D341Med (cell line): ENCODE results near the gene MAST4.

ENCODE experiments used
- DNase-seq: peaks from one replicate; pipeline ENCODE4 v3.0.0; 2012; ENCODE audit warnings: low spot score

MAST4 gene

DNA sequence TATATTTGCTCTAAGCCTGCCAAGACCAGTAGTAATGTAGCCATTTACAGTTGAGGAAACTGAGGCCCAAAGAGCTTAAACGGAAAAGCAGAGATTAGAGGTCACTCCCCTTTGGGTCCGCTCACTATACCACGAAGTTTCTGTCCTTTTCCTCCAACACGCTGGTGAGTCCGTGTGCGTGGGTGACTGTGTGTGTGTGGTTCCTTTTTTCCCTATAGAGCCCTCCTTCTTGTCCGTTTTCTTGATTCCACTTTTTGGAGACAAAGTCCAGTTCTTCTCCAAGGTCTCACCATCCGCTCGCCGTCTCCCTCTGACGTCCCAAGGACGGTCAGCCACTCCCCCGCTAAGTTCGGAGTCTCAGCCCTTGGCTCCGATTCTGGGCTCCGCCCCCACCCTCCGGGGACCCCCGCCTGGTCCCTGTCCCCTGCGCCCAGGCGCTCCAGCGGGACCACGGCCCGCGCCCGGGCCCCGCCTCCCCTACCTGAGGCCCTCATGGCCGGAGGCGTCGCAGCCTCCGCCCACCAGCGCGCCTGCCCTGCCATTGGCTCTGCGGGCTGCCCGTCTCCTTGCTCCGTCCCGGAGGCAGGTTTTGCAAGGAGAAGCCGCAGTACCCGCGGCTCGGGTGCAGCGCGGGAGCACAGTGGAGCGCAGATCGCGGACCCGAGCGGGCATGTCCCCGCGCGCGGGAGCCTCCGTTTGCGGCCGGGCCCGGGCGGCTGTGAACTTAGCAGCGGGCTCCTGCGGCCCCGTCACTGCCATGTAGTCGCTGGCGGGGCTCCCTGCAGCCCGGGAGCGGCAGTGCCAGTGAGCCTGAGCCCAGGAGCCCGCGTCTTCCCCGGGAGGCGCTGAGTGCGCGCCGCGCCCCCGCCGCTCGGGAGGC is at the start of gene MAST4:
Gene MAST4, plus strand, starts transcription at position 638 of the 880 bp plus-strand sequence. CDS start 263 bp downstream, outside the sequence.
- DNase-seq: peak; percentile 90

- no peak for DNase-seq
These were observed 49.7 kb upstream of the MAST4 start for GRCh38 chr5:66546541-66546940.

- no peak for DNase-seq
These were observed 44.9 kb upstream of the MAST4 start for GRCh38 chr5:66551338-66551737.

DNA sequence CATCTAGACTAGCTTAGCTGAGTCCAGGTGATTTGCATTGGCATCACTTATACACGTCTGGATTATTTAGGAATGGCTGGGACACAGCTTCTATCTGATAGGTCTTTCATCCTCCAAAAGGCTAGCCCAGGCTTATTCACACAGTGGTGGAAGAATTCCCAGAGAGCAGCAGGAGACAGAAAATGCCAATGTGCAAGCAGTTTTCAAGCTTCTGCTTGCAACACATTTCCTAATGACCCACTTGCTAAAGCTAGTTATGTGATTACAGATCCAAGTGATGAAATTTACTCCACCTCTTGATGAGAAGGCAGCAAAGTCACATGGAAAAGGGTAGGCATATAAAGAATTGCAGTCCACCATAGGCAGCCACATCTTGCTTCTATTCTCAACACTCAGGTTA is 44.2 kb upstream of the MAST4 start:
- DNase-seq: no peak

DNA sequence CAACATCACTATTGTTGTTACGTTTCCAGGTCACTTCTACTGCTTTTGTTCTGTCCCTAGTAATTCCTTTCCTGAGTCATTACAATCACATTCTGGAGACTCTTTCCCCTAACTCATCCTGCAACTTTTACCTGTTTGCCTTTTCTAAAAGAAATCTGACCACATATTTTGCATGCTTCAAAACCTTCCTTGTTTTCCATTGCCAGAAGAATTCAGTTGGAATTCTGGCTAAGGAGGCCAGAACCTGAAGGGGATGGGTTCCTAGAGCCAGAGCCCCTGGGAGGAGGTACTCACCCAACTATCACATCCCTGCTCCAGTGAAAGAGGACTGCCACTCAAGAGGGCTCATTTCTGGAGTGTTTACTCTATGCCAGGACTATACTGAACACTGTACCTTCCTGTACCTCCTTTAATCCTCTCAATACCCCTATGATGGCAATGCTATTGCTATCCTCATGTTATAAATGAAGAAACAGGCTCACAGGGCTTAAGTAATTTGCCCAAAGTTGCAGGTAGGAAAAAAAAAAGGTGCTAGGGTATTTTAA is 42.8 kb upstream of the MAST4 start:
- no peak for DNase-seq

- no peak for DNase-seq
These were observed 42.1 kb upstream of the MAST4 start for GRCh38 chr5:66553916-66554575.

GRCh38 chr5:66554884-66555283 is 41.3 kb upstream of the MAST4 start:
- DNase-seq: no peak

GRCh38 chr5:66558560-66558959 is 37.6 kb upstream of the MAST4 start:
- no peak for DNase-seq

DNA sequence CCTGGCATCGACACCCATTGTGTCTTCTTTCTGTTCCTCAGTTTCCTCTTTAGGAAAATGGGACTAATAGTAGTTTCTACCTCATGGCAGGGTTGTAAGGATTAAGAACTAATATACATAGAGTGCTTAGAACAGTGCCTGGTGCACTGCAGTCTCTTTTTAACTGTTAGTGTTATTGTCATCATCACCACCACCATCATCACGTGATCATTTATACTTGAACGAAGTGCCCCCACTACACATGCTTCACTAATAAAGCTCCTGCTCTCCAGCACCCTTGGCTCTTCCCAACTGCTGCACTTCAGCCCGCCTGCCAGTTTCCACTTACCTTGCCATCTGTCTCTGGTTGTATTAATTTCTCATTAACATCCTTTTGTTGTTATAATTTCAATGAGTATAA is 35.8 kb upstream of the MAST4 start:
- DNase-seq: no peak

DNA sequence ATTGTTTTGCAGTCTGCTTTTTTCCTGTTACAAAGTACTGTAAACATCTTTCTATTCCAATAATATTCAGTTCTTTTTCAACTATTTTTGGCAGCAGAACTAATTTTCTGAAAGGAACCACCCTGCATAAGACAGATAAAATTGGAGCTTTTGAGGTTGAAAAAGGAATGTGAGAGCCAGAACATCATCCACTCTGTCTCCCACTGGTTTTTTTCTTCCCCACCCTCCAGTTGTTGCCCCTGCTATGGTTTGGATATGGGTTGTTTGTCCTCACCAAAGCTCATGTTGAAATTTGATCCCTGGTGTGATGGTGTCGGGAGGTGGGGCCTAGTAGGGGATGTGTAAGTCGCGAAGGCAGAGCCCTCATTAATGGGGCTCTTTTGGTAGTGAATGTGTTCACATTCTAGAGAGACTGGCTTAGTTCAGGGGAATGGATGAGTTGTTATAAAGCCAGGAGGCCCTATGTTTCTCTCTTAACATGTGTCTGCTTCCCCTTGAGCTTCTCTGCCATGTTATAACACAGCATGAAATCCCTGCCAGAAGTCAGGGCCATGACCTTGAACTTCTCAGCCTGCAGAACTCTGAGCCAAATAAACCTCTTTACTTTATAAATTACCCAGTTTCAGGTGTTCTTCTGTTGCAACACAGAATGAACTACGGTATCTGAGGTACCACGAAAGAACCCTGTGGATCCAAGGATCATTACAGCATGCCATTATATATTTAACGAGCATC is 34.8 kb upstream of the MAST4 start:
- no peak for DNase-seq

DNA sequence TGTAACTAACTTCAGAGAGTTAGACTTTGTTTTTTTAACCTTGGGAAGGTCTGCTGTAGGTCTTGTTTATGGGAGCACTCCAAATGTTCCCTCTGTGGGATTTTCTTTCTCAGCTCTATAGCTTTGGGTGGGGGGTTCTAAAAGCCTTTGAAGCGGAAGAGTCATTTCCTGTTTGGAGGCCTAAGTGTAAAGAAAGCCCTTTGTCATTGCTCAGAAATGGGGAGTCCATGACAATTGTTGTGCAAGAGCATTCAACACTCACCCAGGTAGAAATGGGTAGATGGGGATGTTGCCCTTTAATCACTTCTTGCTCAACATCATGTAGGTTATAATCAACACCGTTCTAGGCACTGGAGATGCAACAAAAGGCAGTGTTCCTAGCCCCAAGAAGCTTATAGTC is 30.3 kb upstream of the MAST4 start:
- DNase-seq: no peak

- no peak for DNase-seq
These were observed 28.7 kb upstream of the MAST4 start for GRCh38 chr5:66567474-66567873.

- DNase-seq: no peak
These were observed 26.0 kb upstream of the MAST4 start for GRCh38 chr5:66570201-66570600.

DNA sequence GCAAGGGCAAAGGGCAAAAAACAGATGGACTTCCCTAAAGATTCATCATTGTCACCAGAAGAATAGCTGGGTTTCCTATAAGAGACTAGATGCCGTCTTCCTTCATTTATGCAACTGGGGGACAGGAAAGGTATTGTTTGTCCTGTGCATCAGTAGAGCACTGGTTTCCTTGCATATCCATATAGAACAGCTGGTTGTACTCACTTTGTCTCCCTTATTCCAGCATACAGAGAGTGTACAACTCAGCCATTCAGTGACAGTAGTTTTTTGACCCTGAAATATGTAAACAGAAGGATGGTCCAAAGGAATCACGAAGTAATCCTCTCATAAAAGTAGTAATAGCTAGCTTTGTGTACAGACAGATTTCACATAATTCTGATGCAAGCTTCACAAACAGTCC is 22.5 kb upstream of the MAST4 start:
- no peak for DNase-seq

DNA sequence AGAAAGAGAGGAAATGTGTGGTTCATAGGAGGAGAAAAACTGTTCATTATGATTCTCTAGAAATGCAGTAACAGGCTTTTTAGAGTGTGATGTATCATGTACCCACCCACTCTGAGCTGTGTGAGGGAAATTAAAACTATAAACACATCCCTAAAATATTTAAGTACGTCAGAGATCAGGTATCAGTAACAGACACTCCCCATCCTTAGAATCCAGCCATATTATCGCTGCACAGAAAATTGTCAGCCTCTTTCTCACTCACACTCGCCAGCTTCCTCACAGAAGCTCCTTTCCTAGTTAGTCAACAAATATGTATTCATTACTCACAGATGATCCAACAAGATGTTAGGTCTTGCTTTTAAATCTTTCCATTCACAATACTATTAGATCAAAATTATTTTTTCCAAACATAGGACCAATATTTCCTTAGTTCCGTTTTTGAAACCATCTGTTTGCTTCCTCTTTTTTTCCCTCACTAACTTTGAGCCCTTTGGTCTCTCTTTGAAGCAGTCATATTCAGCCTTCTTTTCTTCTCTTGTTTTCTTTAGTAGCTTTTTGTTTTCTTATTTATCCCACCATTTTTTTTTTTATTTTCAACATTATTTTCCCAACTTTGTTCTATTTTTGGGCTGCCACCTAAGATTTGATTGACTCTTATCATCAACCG is 13.6 kb upstream of the MAST4 start:
- no peak for DNase-seq

DNA sequence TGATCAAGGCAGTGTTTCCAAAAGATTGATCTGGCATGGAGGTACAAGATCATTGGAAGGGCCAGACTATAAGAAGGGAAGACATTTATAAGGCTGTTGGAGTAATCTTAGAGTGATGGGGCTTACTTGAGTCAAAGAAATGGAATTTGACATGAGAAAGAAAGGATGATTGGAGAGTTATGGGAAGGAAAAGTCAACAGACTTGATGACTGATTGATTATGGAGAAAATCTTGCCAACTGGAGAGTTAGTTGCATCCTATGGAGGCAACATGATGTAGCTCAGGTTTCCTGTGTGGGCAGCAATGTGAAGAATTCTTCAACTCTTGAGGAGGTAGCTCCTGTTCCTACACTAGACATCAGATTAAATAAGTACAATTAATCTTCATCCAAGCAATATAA is 10.9 kb upstream of the MAST4 start:
- DNase-seq: no peak

GRCh38 chr5:66587771-66588170 is 8.4 kb upstream of the MAST4 start:
- DNase-seq: no peak

DNA sequence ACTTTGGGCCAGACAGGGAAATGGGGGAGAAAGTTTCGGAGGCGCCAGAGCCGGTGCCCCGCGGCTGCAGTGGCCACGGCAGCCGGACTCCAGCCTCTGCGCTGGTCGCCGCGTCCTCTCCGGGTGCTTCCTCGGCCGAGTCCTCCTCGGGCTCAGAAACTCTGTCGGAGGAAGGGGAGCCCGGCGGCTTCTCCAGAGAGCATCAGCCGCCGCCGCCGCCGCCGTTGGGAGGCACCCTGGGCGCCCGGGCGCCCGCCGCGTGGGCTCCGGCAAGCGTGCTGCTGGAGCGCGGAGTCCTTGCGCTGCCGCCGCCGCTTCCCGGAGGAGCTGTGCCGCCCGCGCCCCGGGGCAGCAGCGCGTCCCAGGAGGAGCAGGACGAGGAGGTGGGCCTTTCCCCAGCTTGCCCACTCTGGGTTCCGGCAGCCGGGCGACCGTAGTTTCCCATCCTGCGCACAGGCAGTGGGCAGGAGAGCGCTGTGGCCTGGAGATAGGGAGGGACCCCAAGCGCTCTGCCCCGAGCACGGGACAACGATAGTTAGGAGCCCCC is 516 bp downstream of the MAST4 start:
- DNase-seq: peak; percentile 69

GRCh38 chr5:66597183-66597757 is 1.1 kb downstream of the MAST4 start:
- DNase-seq: peak; percentile 53

DNA sequence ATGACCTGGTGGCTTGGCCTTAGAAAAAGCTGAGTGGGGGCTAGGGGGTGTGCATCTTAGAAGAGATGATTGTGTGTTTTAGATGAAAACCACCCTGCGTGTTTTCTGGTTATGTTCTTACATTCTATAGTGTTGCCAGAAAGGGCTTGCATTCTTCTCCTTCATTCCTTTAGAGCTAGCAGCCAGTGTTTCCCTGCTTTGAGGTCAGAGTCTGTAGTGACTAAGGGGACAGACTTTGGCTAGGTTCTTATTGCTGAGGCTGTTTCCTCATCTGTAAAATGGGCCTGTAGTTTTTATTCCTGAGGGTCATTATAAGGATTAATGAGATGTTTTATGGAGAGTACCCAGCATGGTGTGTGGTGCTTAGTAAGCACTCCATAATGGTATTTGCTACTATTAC is 6.4 kb downstream of the MAST4 start:
- no peak for DNase-seq

DNA sequence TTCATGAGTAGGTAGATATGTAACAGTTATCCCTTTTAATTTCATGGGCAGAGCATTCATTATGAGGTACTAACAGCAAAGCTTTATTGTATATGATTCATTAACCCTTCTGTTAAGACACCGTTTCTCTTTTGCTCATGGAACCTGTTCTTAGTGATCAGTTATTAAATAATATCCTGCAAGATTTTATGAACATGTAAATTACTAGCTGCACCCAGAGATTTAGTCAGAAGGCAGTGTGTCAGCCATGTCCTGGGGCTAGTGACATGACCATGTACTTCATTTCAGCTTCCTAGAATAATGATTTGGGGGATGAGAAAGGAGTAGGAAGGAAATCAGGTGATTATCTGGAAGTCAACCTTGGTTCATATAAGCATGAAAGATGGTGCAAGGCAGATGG is 7.0 kb downstream of the MAST4 start:
- DNase-seq: no peak
